SJSA1 (cell line): Measurements from ENCODE around the gene DDX43. TPM values are rescaled to one million over a fixed set of nuclear protein-coding genes. Genes with fewer than 3 reads are reported as not detected.
A peak's percentile ranks its signal among the peaks of the same experiment; 100 is the strongest.
"Not testable (repeated sequence)": the region's sequence is repeated elsewhere in the genome, so short reads cannot be mapped to it uniquely, and the experiment has no call there.

Experiments
- DNase-seq, 2 experiments: peaks; one replicate each; pipeline ENCODE4 v3.0.0-alpha.2; 2015 to 2020; ENCODE audit warnings: low spot score in 2 of 2, low read depth in 1 of 2
- H3K27ac ChIP-seq: fragments of 250-450 bp; sonication (Bioruptor Pico); 2 replicates; pipeline ENCODE4 v1.5.1; 2020; ENCODE audit warnings: mild to moderate bottlenecking, moderate library complexity
- H3K27me3 ChIP-seq: fragments of 250-450 bp; sonication (Bioruptor Pico); replicated peaks from 2 replicates; pipeline ENCODE4 v1.5.1; 2020; ENCODE audit warnings: mild to moderate bottlenecking, moderate library complexity
- H3K36me3 ChIP-seq: fragments of 250-450 bp; sonication (Bioruptor Pico); 2 replicates; pipeline ENCODE4 v1.5.1; 2020; ENCODE audit warnings: mild to moderate bottlenecking
- H3K4me1 ChIP-seq: fragments of 250-450 bp; sonication (Bioruptor Pico); replicated peaks from 2 replicates; pipeline ENCODE4 v1.6.1; 2021; ENCODE audit warnings: mild to moderate bottlenecking
- H3K4me3 ChIP-seq: fragments of 250-450 bp; sonication (Bioruptor Pico); 2 replicates; pipeline ENCODE4 v1.5.1; 2020; ENCODE audit warnings: mild to moderate bottlenecking
- H3K9me3 ChIP-seq: fragments of 250-450 bp; sonication (Bioruptor Pico); replicated peaks from 2 replicates; pipeline ENCODE4 v1.5.1; 2020; ENCODE audit warnings: mild to moderate bottlenecking
- total RNA-seq: library from RNA; depleted of rRNA; stranded (reverse); fragments of >200 nt; shearing (Covaris generic); gene quantifications from 2 replicates; pipeline ENCODE4 v1.2.3, GENCODE V29; 2014

DDX43 gene
- total RNA-seq, 1 experiment from 2014 or later = not detected

- no peaks in the 10 kb centered on the region for H3K36me3 ChIP-seq
- H3K27me3 ChIP-seq = peaks cover 8% of the 10 kb centered on the region
- no peak for DNase-seq
- no peaks in the 10 kb centered on the region for H3K4me1 ChIP-seq
- H3K9me3 ChIP-seq = no peaks in the 10 kb centered on the region
- H3K4me3 ChIP-seq = no peak overlapping the region
- H3K27ac ChIP-seq = no peak overlapping the region
Observed at GRCh38 chr6:73409395-73409794, 14.8 kb downstream of the DDX43 start.

- Histone ChIP-seq H3K36me3 (no peaks in the 10 kb centered on the region), H3K4me1 (peaks cover under 1% of the 10 kb centered on the region; the same call in 1 of the 2 replicates), H3K27ac (no peak overlapping the region), H3K27me3 (no peaks in the 10 kb centered on the region), H3K4me3 (no peak overlapping the region), H3K9me3 (no peaks in the 10 kb centered on the region)
- no peak for DNase-seq
Observed at GRCh38 chr6:73413102-73413501, 18.5 kb downstream of the DDX43 start.

GRCh38 chr6:73418081-73418741, 23.6 kb downstream of the DDX43 start:
- peak in 1 of 2 experiments; percentile 11 for DNase-seq
- Histone ChIP-seq H3K4me1 (peaks cover 7% of the 10 kb centered on the region; the same call in 1 of the 2 replicates), H3K9me3 (no peaks in the 10 kb centered on the region), H3K4me3 (no peak overlapping the region), H3K27ac (no peak overlapping the region), H3K36me3 (no peaks in the 10 kb centered on the region), H3K27me3 (no peaks in the 10 kb centered on the region)

GRCh38 chr6:73421534-73421933, 26.9 kb downstream of the DDX43 start:
- Histone ChIP-seq H3K4me1 (peaks cover 7% of the 10 kb centered on the region; the same call in 1 of the 2 replicates), H3K36me3 (no peaks in the 10 kb centered on the region), H3K27me3 (no peaks in the 10 kb centered on the region), H3K9me3 (no peaks in the 10 kb centered on the region), H3K4me3 (no peak overlapping the region), H3K27ac (no peak overlapping the region)
- DNase-seq = no peak

- DNase-seq = no peak
- H3K27ac ChIP-seq = no peak overlapping the region
- H3K9me3 ChIP-seq = no peaks in the 10 kb centered on the region
- H3K36me3 ChIP-seq = no peaks in the 10 kb centered on the region
- H3K4me3 ChIP-seq = no peak overlapping the region
- H3K4me1 ChIP-seq = no peaks in the 10 kb centered on the region
- no peaks in the 10 kb centered on the region for H3K27me3 ChIP-seq
Observed at GRCh38 chr6:73435236-73435635, 40.6 kb downstream of the DDX43 start.

- Histone ChIP-seq H3K36me3 (no peaks in the 10 kb centered on the region), H3K27ac (no peak overlapping the region)
Observed at GRCh38 chr6:73443555-73443954, 48.9 kb downstream of the DDX43 start.

GRCh38 chr6:73451223-73452106, 56.8 kb downstream of the DDX43 start:
- Histone ChIP-seq H3K27me3 (peaks cover 20% of the 10 kb centered on the region), H3K27ac (no peak overlapping the region), H3K4me1 (no peaks in the 10 kb centered on the region), H3K9me3 (peaks cover 8% of the 10 kb centered on the region), H3K36me3 (no peaks in the 10 kb centered on the region), H3K4me3 (no peak overlapping the region)
- DNase-seq = no peak

More at GRCh38 chr6:73443555-73443954, 48.9 kb downstream of the DDX43 start:
- no peaks in the 10 kb centered on the region for H3K4me1 ChIP-seq
- no peaks in the 10 kb centered on the region for H3K9me3 ChIP-seq
- H3K4me3 ChIP-seq = no peak overlapping the region
- H3K27me3 ChIP-seq = peaks cover 8% of the 10 kb centered on the region; the same call in 1 of the 2 replicates
- DNase-seq = no peak

- H3K9me3 ChIP-seq = peaks cover 8% of the 10 kb centered on the region
- H3K4me1 ChIP-seq = no peaks in the 10 kb centered on the region
- no peak within 1 kb of the TSS for H3K4me3 ChIP-seq
- no peaks in the 10 kb centered on the region for H3K36me3 ChIP-seq
- peaks cover 20% of the 10 kb centered on the region for H3K27me3 ChIP-seq
- DNase-seq = no peak
- no peak within 1 kb of the TSS for H3K27ac ChIP-seq
Observed at GRCh38 chr6:73452107-73452461, 57.5 kb downstream of the DDX43 start, which contains the start of gene CGAS. CGAS (minus strand) TSS chr6:73452297; CDS start chr6:73452181, 116 bp downstream.

GRCh38 chr6:73455865-73456629, 61.4 kb downstream of the DDX43 start:
- Histone ChIP-seq H3K9me3 (peaks cover 7% of the 10 kb centered on the region), H3K27me3 (peaks cover 14% of the 10 kb centered on the region; the same call in 1 of the 2 replicates), H3K27ac (no peak overlapping the region), H3K36me3 (no peaks in the 10 kb centered on the region), H3K4me3 (no peak overlapping the region), H3K4me1 (0 out of 2 replicates have a peak, but pooled peaks cover 2% of the 10 kb centered on the region)
- no peak for DNase-seq

GRCh38 chr6:73459474-73459873, 64.8 kb downstream of the DDX43 start:
- H3K9me3 ChIP-seq, H3K4me1 ChIP-seq: not testable (repeated sequence)

GRCh38 chr6:73460056-73460455, 65.4 kb downstream of the DDX43 start:
- Histone ChIP-seq H3K36me3 (peaks cover 19% of the 10 kb centered on the region), H3K4me1 (0 out of 2 replicates have a peak, but pooled peaks cover 7% of the 10 kb centered on the region), H3K4me3 (no peak overlapping the region), H3K27ac (no peak overlapping the region), H3K27me3 (no peaks in the 10 kb centered on the region), H3K9me3 (no peaks in the 10 kb centered on the region)
- DNase-seq = no peak

More at GRCh38 chr6:73459474-73459873, 64.8 kb downstream of the DDX43 start:
- H3K36me3 ChIP-seq = peaks cover 16% of the 10 kb centered on the region
- DNase-seq, H3K27ac ChIP-seq, H3K4me3 ChIP-seq, H3K27me3 ChIP-seq: not testable (repeated sequence)

GRCh38 chr6:73461537-73462350, 67.1 kb downstream of the DDX43 start, which contains the start of gene MTO1:
MTO1 (plus strand) TSS chr6:73461737; CDS start chr6:73461855, 118 bp downstream.
- H3K27ac ChIP-seq = peak within 1 kb of the TSS; percentile 83
- peak within 1 kb of the TSS; percentile 71 for H3K4me3 ChIP-seq
- peak; percentile 85 to 87 for DNase-seq
- no peaks in the 10 kb centered on the region for H3K27me3 ChIP-seq
- peaks cover 29% of the 10 kb centered on the region for H3K36me3 ChIP-seq
- H3K4me1 ChIP-seq = 0 out of 2 replicates have a peak, but pooled peaks cover 7% of the 10 kb centered on the region
- no peaks in the 10 kb centered on the region for H3K9me3 ChIP-seq
